Fibroblast of peridontal ligament (primary cell): ENCODE results near the gene UVRAG.
"Not testable (repeated sequence)": the region's sequence is repeated elsewhere in the genome, so short reads cannot be mapped to it uniquely, and the experiment has no call there.

Experiments
- DNase-seq: peaks from one replicate; pipeline ENCODE4 v3.0.0-alpha.2; 2010; ENCODE audit errors: extremely low read depth

The UVRAG gene

GRCh38 chr11:76023236-76024068, 208.4 kb downstream of the UVRAG start:
- no peak for DNase-seq

GRCh38 chr11:76025068-76025467, 210.1 kb downstream of the UVRAG start:
- peak; percentile 92 for DNase-seq

DNA sequence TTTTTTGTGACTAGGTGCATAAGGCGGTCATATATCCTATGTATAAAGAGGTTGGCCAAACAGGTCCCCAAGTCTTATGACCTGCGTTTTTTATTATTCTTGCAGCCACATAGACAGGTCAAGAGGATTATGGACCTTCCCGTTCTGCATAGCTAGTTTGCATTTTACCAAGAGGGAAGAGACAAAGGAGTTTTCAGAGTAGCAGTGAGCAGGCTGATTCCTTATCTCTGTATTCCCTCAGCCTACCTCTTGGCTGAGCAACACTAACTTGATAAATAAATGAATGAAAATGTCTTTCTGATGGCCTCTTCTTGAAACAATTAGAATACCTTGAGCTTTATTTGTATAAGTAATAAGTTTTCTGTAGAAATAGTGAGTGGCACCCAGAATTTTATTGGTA, 210.8 kb downstream of the UVRAG start:
- no peak for DNase-seq

- DNase-seq: no peak
These were observed 211.3 kb downstream of the UVRAG start for GRCh38 chr11:76026281-76026680.

- no peak for DNase-seq
These were observed 211.9 kb downstream of the UVRAG start for GRCh38 chr11:76026862-76027261.

GRCh38 chr11:76030286-76030685, 215.3 kb downstream of the UVRAG start:
- DNase-seq: peak; percentile 39

GRCh38 chr11:76030968-76031590, 216.1 kb downstream of the UVRAG start:
- DNase-seq: no peak

- DNase-seq: no peak
These were observed 218.7 kb downstream of the UVRAG start for GRCh38 chr11:76033699-76034098.

DNA sequence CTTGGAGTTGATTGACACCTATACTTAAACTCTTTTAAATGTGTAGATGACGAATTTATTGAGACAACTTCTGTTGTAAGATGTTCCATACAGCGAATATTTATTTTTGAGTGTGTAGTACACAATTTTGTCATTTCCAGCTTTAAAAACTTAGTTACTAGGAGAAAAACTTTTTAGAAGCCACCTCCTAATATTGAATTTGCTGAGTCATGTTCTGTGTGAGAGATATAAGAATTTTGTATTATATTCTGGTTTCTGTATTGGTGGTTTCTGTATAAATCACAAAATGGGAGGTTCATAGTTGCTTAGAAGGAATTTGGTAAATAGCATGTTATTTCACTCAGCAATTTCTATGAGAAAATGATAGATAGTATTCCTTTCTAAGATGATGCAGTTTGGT, 220.0 kb downstream of the UVRAG start:
- peak; percentile 43 for DNase-seq

DNA sequence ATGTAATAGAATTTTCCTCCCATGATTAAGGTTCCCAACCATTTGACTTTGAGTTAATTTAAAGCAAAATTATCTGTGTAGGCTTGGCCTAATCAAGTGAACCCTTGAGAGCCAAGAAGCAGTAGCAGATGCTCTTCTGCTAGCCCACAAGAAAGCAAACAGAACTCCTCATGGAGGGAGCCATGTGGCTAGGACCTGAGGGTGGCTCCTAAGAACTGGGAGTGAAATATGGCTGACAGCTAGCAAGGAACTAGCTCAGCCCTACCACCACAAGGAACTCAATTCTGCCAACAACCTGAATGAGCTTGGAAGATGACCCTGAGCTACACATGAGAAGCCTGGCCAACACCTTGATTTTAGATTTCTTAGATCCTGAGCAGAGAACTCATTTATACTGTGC, 223.6 kb downstream of the UVRAG start:
- no peak for DNase-seq

- DNase-seq: no peak
These were observed 226.2 kb downstream of the UVRAG start for GRCh38 chr11:76041208-76041607.

- no peak for DNase-seq
These were observed 229.8 kb downstream of the UVRAG start for GRCh38 chr11:76044750-76045320.

GRCh38 chr11:76047231-76047630, 232.2 kb downstream of the UVRAG start:
- no peak for DNase-seq

DNA sequence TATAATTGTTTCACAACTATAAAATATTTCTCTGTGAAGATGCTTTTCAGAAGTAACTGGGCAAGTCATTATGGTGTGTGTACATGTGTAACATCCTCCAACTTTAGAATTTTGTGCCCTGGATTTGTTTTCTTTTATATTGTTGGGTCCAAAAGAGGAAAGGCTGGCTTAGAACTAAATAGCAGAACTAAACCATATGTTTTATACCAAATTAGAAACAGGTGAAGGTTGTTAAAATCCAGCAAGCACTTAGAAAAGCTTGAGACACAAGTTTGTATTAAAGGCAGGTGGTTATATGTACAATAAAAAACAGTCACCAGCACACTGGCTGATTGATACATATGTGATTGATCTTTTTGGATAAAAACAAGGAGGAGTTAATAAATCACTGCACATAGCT, 232.8 kb downstream of the UVRAG start:
- DNase-seq: peak; percentile 70

DNA sequence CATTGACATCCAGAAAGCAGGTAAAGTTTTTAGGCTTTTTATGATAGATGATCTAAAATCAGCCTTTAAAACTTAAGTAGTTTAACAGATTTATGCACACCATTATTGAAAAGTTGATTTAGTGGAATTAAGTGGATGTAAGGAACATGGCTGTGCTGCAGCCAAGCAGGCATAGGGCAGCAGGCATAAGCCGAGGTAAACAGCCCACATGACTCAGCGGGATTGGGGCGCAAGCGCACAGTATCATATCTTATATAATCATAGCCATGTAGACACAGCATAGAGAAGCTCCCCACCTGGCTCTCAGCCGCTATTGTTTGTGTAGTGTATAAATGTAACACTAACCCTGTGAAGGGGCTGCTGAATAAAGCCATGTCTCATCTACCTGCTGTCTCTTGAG, 233.8 kb downstream of the UVRAG start:
- no peak for DNase-seq

GRCh38 chr11:76049511-76049910, 234.5 kb downstream of the UVRAG start:
- peak; percentile 65 for DNase-seq

DNA sequence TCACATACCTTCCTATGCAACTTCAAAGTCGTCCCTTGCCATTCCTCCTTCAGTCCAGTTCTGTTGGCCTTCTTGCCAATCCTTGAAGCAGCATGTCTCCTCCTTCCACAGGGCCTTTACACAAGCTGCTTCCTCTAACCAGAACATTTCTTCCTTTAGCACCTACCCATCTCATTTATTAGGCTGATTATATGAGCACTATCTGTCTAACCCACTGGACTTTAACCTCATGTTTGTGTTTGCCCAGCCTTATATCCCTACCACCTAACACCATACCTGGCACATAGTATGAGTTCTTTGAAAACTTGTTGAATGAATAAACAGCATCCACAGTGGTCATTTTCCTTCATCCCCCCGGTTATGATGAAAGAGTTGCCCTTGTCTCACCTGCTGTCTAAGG, 236.9 kb downstream of the UVRAG start:
- DNase-seq: no peak

GRCh38 chr11:76054330-76054729, 239.3 kb downstream of the UVRAG start:
- no peak for DNase-seq

GRCh38 chr11:76056876-76057275, 241.9 kb downstream of the UVRAG start:
- no peak for DNase-seq

GRCh38 chr11:76060475-76061036, 245.5 kb downstream of the UVRAG start:
- not testable (repeated sequence) for DNase-seq

- no peak for DNase-seq
These were observed 247.7 kb downstream of the UVRAG start for GRCh38 chr11:76062733-76063132.

GRCh38 chr11:76064192-76064591, 249.2 kb downstream of the UVRAG start:
- DNase-seq: no peak

GRCh38 chr11:76067099-76067498, 252.1 kb downstream of the UVRAG start:
- no peak for DNase-seq
